Mammary epithelial cell (primary cell): ENCODE measurements around the gene JADE3.

ENCODE experiments used
- CTCF ChIP-seq, 2 donors: IDR thresholded peaks in 1 of 2; conservative IDR thresholded peaks in 1 of 2; 2 replicates each; pipeline ENCODE4 v1.5.1; 2011 to 2012; ENCODE audit warnings: inconsistent platforms in 2 of 2, low read length in 2 of 2, mild to moderate bottlenecking in 2 of 2, control low read depth in 1 of 2, low read depth in 1 of 2; ENCODE audit not compliant: insufficient read depth in 1 of 2; ENCODE audit errors: extremely low read depth in 1 of 2
- EZH2 ChIP-seq: IDR thresholded peaks from 2 replicates; pipeline ENCODE4 v1.6.1; 2012; ENCODE audit warnings: low read length, inconsistent platforms, borderline replicate concordance

- TF ChIP-seq CTCF (conservative IDR thresholded peaks at IDR 0.05 in 1 of 2, IDR thresholded peaks at IDR 0.05 in 1 of 2; ENCODE audit: extremely low read depth in 1 of 2, insufficient read depth in 1 of 2, low read depth in 1 of 2, low read length in 2 of 2) (no peak), EZH2 (no peak)
Observed at GRCh38 chrX:46913667-46914066, 1.4 kb downstream of the JADE3 start.
